Mononuclear cell (primary cell): ENCODE measurements around the gene EFNA3. TPM values are rescaled to one million over a fixed set of nuclear protein-coding genes. Genes with fewer than 3 reads are reported as not detected.

Experiments used
- H3K27me3 ChIP-seq: 2 replicates; pipeline ENCODE4 v1.6.0; 2011; ENCODE audit warnings: low read length, control low read depth; ENCODE audit not compliant: insufficient read depth
- H3K4me1 ChIP-seq: 2 replicates; pipeline ENCODE4 v1.5.1; 2011; ENCODE audit warnings: mild to moderate bottlenecking, low read length, control low read depth; ENCODE audit not compliant: insufficient read depth
- H3K4me3 ChIP-seq: 2 replicates; pipeline ENCODE4 v1.5.1; 2011; ENCODE audit warnings: mild to moderate bottlenecking, low read length, moderate library complexity
- H3K9me3 ChIP-seq: 2 replicates; pipeline ENCODE4 v1.5.1; 2011; ENCODE audit warnings: low read depth, mild to moderate bottlenecking, control low read depth, low read length
- total RNA-seq: library from RNA; depleted of rRNA; stranded (reverse); fragments of >200 nt; gene quantifications from one replicate; pipeline ENCODE4 v1.2.3, GENCODE V29; 2012

Gene EFNA3
- total RNA-seq: 0.21 TPM

- Histone ChIP-seq H3K9me3 (no peaks in the 10 kb centered on the region), H3K27me3 (peaks cover 52% of the 10 kb centered on the region), H3K4me1 (peaks cover 52% of the 10 kb centered on the region), H3K4me3 (no peak within 1 kb of the TSS)
These were observed at the start of gene EFNA3 for GRCh38 chr1:155078469-155079209. Gene EFNA3, plus strand, starts transcription at chr1:155078837. Its CDS starts 105 bp downstream, at chr1:155078942.

- H3K4me3 ChIP-seq: no peak overlapping the region
- peaks cover 11% of the 10 kb centered on the region for H3K4me1 ChIP-seq
- H3K9me3 ChIP-seq: no peaks in the 10 kb centered on the region
- no peaks in the 10 kb centered on the region for H3K27me3 ChIP-seq
These were observed 49.0 kb upstream of the EFNA3 start for GRCh38 chr1:155029513-155030242.

- peaks cover 11% of the 10 kb centered on the region for H3K4me1 ChIP-seq
- no peaks in the 10 kb centered on the region for H3K27me3 ChIP-seq
These were observed 48.3 kb upstream of the EFNA3 start for GRCh38 chr1:155030243-155030795.

GRCh38 chr1:155030899-155031298 is 47.7 kb upstream of the EFNA3 start:
- Histone ChIP-seq H3K4me1 (peaks cover 15% of the 10 kb centered on the region), H3K27me3 (no peaks in the 10 kb centered on the region), H3K9me3 (no peaks in the 10 kb centered on the region), H3K4me3 (no peak overlapping the region)

More at GRCh38 chr1:155030243-155030795, 48.3 kb upstream of the EFNA3 start:
- no peaks in the 10 kb centered on the region for H3K9me3 ChIP-seq
- H3K4me3 ChIP-seq: no peak overlapping the region

GRCh38 chr1:155032886-155033285 is 45.8 kb upstream of the EFNA3 start:
- Histone ChIP-seq H3K9me3 (no peaks in the 10 kb centered on the region), H3K4me1 (peaks cover 23% of the 10 kb centered on the region), H3K27me3 (no peaks in the 10 kb centered on the region), H3K4me3 (no peak overlapping the region)

GRCh38 chr1:155033524-155033923 is 45.1 kb upstream of the EFNA3 start, which contains the start of the genes DCST1 and DCST2:
Gene DCST1, plus strand, starts transcription at chr1:155033824. Its CDS starts 213 bp downstream, at chr1:155034037.
Gene DCST2, minus strand, starts transcription at chr1:155033781. Its CDS starts 80 bp downstream, at chr1:155033701.
- no peak within 1 kb of the TSS for H3K4me3 ChIP-seq
- H3K4me1 ChIP-seq: peaks cover 20% of the 10 kb centered on the region
- no peaks in the 10 kb centered on the region for H3K27me3 ChIP-seq

GRCh38 chr1:155034318-155035208 is 44.1 kb upstream of the EFNA3 start:
- Histone ChIP-seq H3K4me3 (no peak overlapping the region), H3K4me1 (peaks cover 23% of the 10 kb centered on the region), H3K27me3 (no peaks in the 10 kb centered on the region), H3K9me3 (no peaks in the 10 kb centered on the region)

More at GRCh38 chr1:155033524-155033923, 45.1 kb upstream of the EFNA3 start, which contains the start of the genes DCST1 and DCST2:
- H3K9me3 ChIP-seq: no peaks in the 10 kb centered on the region

- H3K4me1 ChIP-seq: peaks cover 23% of the 10 kb centered on the region
- no peaks in the 10 kb centered on the region for H3K9me3 ChIP-seq
- no peaks in the 10 kb centered on the region for H3K27me3 ChIP-seq
- H3K4me3 ChIP-seq: no peak overlapping the region
These were observed 42.7 kb upstream of the EFNA3 start for GRCh38 chr1:155035936-155036335.

- H3K27me3 ChIP-seq: no peaks in the 10 kb centered on the region
- H3K9me3 ChIP-seq: no peaks in the 10 kb centered on the region
These were observed 41.6 kb upstream of the EFNA3 start for GRCh38 chr1:155037043-155037442.

GRCh38 chr1:155037851-155038441 is 40.7 kb upstream of the EFNA3 start:
- Histone ChIP-seq H3K9me3 (no peaks in the 10 kb centered on the region), H3K4me1 (peaks cover 23% of the 10 kb centered on the region), H3K4me3 (no peak overlapping the region), H3K27me3 (no peaks in the 10 kb centered on the region)

More at GRCh38 chr1:155037043-155037442, 41.6 kb upstream of the EFNA3 start:
- Histone ChIP-seq H3K4me3 (no peak overlapping the region), H3K4me1 (peaks cover 23% of the 10 kb centered on the region)

- Histone ChIP-seq H3K4me3 (no peak overlapping the region), H3K9me3 (no peaks in the 10 kb centered on the region), H3K27me3 (no peaks in the 10 kb centered on the region), H3K4me1 (peaks cover 23% of the 10 kb centered on the region)
These were observed 39.9 kb upstream of the EFNA3 start for GRCh38 chr1:155038602-155039307.

GRCh38 chr1:155039308-155039669 is 39.3 kb upstream of the EFNA3 start:
- H3K4me3 ChIP-seq: no peak overlapping the region
- no peaks in the 10 kb centered on the region for H3K27me3 ChIP-seq
- no peaks in the 10 kb centered on the region for H3K9me3 ChIP-seq
- peaks cover 23% of the 10 kb centered on the region for H3K4me1 ChIP-seq

- no peak overlapping the region for H3K4me3 ChIP-seq
- peaks cover 25% of the 10 kb centered on the region for H3K4me1 ChIP-seq
- H3K27me3 ChIP-seq: no peaks in the 10 kb centered on the region
- no peaks in the 10 kb centered on the region for H3K9me3 ChIP-seq
These were observed 38.1 kb upstream of the EFNA3 start for GRCh38 chr1:155040358-155041093.
